Measurements from ENCODE around the gene SMIM44. TPM values are rescaled to one million over a fixed set of nuclear protein-coding genes. Genes with fewer than 3 reads are reported as not detected.

The SMIM44 gene
- total RNA-seq, 4 donors from 2014 or later = not detected

DNA sequence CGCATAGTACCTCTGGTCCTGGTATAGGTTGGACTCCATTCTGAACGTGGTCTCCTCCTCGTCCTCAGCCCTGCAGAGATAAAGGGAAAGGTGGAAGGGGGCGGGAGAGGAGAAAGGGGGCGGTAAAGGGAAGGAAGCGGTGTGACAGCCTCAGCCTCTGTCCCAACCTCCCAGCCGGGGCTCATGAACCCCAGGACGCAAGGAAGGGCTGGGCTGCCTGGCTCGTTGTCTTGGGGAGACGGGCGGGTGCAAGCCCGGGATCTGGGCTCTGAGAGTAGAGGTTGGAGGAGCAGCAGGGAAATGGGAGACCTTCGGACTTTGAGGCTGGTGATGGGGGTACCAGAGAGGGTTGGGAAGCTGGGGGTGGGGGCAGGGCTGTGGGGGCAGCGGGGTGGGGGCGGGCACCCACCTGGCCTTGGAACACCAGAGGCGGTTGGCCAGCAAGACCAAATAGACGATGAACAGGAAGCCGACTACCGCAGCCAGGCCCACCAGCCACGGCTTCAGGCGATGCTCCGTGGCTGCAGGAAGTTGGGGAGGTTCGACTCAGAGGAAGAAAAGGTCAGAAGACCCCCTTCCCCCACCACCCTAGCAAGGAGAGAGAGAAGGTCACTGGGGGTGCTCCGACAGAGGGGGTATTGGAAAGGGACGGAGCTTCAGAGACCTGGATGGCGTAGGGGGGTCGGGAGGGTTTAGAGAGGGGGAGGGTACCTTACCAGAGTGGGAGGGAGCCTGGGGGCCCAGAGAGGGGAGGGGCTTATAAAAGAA, 4.6 kb downstream of the SMIM44 start:
- no peaks in the 10 kb centered on the region for H3K9me3 ChIP-seq
- no peaks in the 10 kb centered on the region for H3K36me3 ChIP-seq
- H3K27me3 ChIP-seq = peaks cover 46% of the 10 kb centered on the region
- WGBS = 17% methylated on average over 26 of the region's 27 CpGs
- TF ChIP-seq, protein P1, sequence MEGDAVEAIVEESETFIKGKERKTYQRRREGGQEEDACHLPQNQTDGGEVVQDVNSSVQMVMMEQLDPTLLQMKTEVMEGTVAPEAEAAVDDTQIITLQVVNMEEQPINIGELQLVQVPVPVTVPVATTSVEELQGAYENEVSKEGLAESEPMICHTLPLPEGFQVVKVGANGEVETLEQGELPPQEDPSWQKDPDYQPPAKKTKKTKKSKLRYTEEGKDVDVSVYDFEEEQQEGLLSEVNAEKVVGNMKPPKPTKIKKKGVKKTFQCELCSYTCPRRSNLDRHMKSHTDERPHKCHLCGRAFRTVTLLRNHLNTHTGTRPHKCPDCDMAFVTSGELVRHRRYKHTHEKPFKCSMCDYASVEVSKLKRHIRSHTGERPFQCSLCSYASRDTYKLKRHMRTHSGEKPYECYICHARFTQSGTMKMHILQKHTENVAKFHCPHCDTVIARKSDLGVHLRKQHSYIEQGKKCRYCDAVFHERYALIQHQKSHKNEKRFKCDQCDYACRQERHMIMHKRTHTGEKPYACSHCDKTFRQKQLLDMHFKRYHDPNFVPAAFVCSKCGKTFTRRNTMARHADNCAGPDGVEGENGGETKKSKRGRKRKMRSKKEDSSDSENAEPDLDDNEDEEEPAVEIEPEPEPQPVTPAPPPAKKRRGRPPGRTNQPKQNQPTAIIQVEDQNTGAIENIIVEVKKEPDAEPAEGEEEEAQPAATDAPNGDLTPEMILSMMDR (IDR thresholded peaks at IDR 0.05) = no peak
- TF ChIP-seq EP300 (IDR thresholded peaks at IDR 0.05) (no peak), POLR2AphosphoS5 (IDR thresholded peaks at IDR 0.05) (no peak), POLR2A (IDR thresholded peaks at IDR 0.05) (no peak)
- peak in 1 of 2 donors; percentile 73 for DNase-seq (ENCODE audit: low spot score in 2 of 2)
- no peaks in the 10 kb centered on the region for H3K4me1 ChIP-seq
- no peak overlapping the region for H3K27ac ChIP-seq
- no peak overlapping the region for H3K4me3 ChIP-seq

GRCh38 chr19:3477951-3478350, 5.3 kb downstream of the SMIM44 start:
- TF ChIP-seq POLR2A (IDR thresholded peaks at IDR 0.05) (no peak), POLR2AphosphoS5 (IDR thresholded peaks at IDR 0.05) (no peak), EP300 (IDR thresholded peaks at IDR 0.05) (no peak)
- TF ChIP-seq, protein P1 (IDR thresholded peaks at IDR 0.05) = no peak
- no peaks in the 10 kb centered on the region for H3K4me1 ChIP-seq
- H3K27me3 ChIP-seq = peaks cover 40% of the 10 kb centered on the region
- no peak overlapping the region for H3K4me3 ChIP-seq
- H3K27ac ChIP-seq = no peak overlapping the region
- no peaks in the 10 kb centered on the region for H3K9me3 ChIP-seq
- DNase-seq (ENCODE audit: low spot score in 2 of 2) = no peak
- 89% methylated on average over 2 of the region's 2 CpGs for WGBS
- H3K36me3 ChIP-seq = no peaks in the 10 kb centered on the region

GRCh38 chr19:3477506-3477905, 5.7 kb downstream of the SMIM44 start:
- no peak for DNase-seq (ENCODE audit: low spot score in 2 of 2)
- Histone ChIP-seq H3K9me3 (no peaks in the 10 kb centered on the region), H3K4me1 (peaks cover 2% of the 10 kb centered on the region), H3K27me3 (peaks cover 35% of the 10 kb centered on the region), H3K36me3 (no peaks in the 10 kb centered on the region), H3K4me3 (no peak overlapping the region), H3K27ac (no peak overlapping the region)
- TF ChIP-seq EP300 (IDR thresholded peaks at IDR 0.05) (no peak), POLR2A (IDR thresholded peaks at IDR 0.05) (no peak)

- no peak overlapping the region for H3K27ac ChIP-seq
- no peak for DNase-seq (ENCODE audit: low spot score in 2 of 2)
- peaks cover 8% of the 10 kb centered on the region for H3K4me1 ChIP-seq
- H3K27me3 ChIP-seq = peaks cover 28% of the 10 kb centered on the region
- no peaks in the 10 kb centered on the region for H3K36me3 ChIP-seq
- TF ChIP-seq POLR2A (IDR thresholded peaks at IDR 0.05) (no peak), POLR2AphosphoS5 (IDR thresholded peaks at IDR 0.05) (no peak), EP300 (IDR thresholded peaks at IDR 0.05) (no peak)
- TF ChIP-seq, protein P1 (IDR thresholded peaks at IDR 0.05) = no peak
- H3K4me3 ChIP-seq = no peak overlapping the region
- 83% methylated on average over 2 of the region's 2 CpGs for WGBS
- no peaks in the 10 kb centered on the region for H3K9me3 ChIP-seq
These were observed 6.4 kb downstream of the SMIM44 start for GRCh38 chr19:3476830-3477229.

- Histone ChIP-seq H3K9me3 (no peaks in the 10 kb centered on the region), H3K4me1 (peaks cover 8% of the 10 kb centered on the region), H3K27ac (no peak overlapping the region), H3K27me3 (peaks cover 18% of the 10 kb centered on the region), H3K36me3 (no peaks in the 10 kb centered on the region), H3K4me3 (no peak overlapping the region)
- TF ChIP-seq POLR2AphosphoS5 (IDR thresholded peaks at IDR 0.05) = no peak
- TF ChIP-seq, protein P1 (IDR thresholded peaks at IDR 0.05) = no peak
- TF ChIP-seq EP300 (IDR thresholded peaks at IDR 0.05) = no peak
- no peak for TF ChIP-seq POLR2A (IDR thresholded peaks at IDR 0.05)
- WGBS = 87% methylated on average over 4 of the region's 4 CpGs
- DNase-seq (ENCODE audit: low spot score in 2 of 2) = no peak
These were observed 7.8 kb downstream of the SMIM44 start for GRCh38 chr19:3475449-3475848.
